Neural progenitor cell (in vitro differentiated cells): ENCODE results near the gene TMEM223.

Experiments
- EZH2 ChIP-seq: fragments of 200-600 bp; sonication (generic); IDR thresholded peaks from 2 replicates; pipeline ENCODE4 v1.6.1; 2017; ENCODE audit warnings: antibody characterized with exemption, mild to moderate bottlenecking, moderate library complexity
- EZH2phosphoT487 ChIP-seq: fragments of 200-600 bp; sonication (generic); IDR thresholded peaks from 2 replicates; pipeline ENCODE4 v1.6.1; 2017; ENCODE audit warnings: antibody characterized with exemption
- TF ChIP-seq, protein P1 (sequence below): fragments of 200-600 bp; sonication (generic); IDR thresholded peaks from 2 replicates; pipeline ENCODE4 v1.5.1; 2017; ENCODE audit warnings: antibody characterized with exemption, mild to moderate bottlenecking

DNA sequence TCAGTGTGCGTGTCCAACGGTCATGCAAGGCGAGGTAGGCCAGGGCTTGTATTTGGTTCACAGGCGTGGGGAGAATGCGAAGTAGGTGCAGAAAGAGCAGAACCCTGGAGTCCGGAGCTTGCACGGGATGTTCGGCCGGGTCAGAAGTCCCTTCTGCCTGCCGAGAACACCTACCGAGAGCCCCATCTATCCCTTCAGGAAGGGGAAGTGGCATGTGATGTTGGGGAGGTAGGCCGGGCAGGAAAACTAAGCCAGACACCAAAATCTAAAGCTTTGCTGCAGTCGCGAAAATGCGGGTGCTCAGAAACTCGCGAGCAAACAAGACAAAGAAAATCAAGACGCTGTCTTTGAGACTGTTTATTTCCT lies 21.0 kb downstream of the TMEM223 start:
- TF ChIP-seq, protein P1, sequence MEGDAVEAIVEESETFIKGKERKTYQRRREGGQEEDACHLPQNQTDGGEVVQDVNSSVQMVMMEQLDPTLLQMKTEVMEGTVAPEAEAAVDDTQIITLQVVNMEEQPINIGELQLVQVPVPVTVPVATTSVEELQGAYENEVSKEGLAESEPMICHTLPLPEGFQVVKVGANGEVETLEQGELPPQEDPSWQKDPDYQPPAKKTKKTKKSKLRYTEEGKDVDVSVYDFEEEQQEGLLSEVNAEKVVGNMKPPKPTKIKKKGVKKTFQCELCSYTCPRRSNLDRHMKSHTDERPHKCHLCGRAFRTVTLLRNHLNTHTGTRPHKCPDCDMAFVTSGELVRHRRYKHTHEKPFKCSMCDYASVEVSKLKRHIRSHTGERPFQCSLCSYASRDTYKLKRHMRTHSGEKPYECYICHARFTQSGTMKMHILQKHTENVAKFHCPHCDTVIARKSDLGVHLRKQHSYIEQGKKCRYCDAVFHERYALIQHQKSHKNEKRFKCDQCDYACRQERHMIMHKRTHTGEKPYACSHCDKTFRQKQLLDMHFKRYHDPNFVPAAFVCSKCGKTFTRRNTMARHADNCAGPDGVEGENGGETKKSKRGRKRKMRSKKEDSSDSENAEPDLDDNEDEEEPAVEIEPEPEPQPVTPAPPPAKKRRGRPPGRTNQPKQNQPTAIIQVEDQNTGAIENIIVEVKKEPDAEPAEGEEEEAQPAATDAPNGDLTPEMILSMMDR = no peak
- peak; percentile 38 for TF ChIP-seq EZH2
- TF ChIP-seq EZH2phosphoT487 = no peak
